ENCODE measurements around the gene RETREG1.

GRCh38 chr5:16596581-16596940 is 20.2 kb downstream of the RETREG1 start:
- TF ChIP-seq, protein P1, sequence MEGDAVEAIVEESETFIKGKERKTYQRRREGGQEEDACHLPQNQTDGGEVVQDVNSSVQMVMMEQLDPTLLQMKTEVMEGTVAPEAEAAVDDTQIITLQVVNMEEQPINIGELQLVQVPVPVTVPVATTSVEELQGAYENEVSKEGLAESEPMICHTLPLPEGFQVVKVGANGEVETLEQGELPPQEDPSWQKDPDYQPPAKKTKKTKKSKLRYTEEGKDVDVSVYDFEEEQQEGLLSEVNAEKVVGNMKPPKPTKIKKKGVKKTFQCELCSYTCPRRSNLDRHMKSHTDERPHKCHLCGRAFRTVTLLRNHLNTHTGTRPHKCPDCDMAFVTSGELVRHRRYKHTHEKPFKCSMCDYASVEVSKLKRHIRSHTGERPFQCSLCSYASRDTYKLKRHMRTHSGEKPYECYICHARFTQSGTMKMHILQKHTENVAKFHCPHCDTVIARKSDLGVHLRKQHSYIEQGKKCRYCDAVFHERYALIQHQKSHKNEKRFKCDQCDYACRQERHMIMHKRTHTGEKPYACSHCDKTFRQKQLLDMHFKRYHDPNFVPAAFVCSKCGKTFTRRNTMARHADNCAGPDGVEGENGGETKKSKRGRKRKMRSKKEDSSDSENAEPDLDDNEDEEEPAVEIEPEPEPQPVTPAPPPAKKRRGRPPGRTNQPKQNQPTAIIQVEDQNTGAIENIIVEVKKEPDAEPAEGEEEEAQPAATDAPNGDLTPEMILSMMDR (IDR thresholded peaks at IDR 0.05) = no peak
- TF ChIP-seq POLR2A (IDR thresholded peaks at IDR 0.05) = no peak

Data from lower leg skin (tissue), 3 donors.